HEK293T (cell line): ENCODE results near the gene PTCHD1.

Source experiments
- CTCF ChIA-PET: fragments of 350-600 bp; formaldehyde crosslinking; extraction: SDS; loops from one replicate; lab custom pipeline; 2021; ENCODE audit warnings: antibody characterized with exemption, inconsistent platforms; lab: Yijun Ruan, JAX
- POLR2A ChIA-PET: fragments of 350-600 bp; formaldehyde crosslinking; extraction: SDS; loops from one replicate; lab custom pipeline; 2020; ENCODE audit warnings: antibody characterized with exemption, inconsistent platforms; lab: Yijun Ruan, JAX
- DNase-seq: peaks from one replicate; pipeline ENCODE4 v3.0.0; 2012; ENCODE audit warnings: mixed read lengths; ENCODE audit errors: extremely low spot score
- ARNT ChIP-seq: fragments of 450-650 bp; IDR thresholded peaks from 2 replicates; pipeline ENCODE4 v1.6.1; 2017; ENCODE audit warnings: mild to moderate bottlenecking
- BHLHE40 ChIP-seq: fragments of 450-650 bp; IDR thresholded peaks from 2 replicates; pipeline ENCODE4 v1.6.1; 2016; ENCODE audit warnings: mild to moderate bottlenecking, moderate library complexity, borderline replicate concordance
- CTBP1 ChIP-seq: fragments of 450-650 bp; IDR thresholded peaks from 2 replicates; pipeline ENCODE4 v1.6.1; 2016; ENCODE audit warnings: borderline replicate concordance
- ELF4 ChIP-seq: fragments of 450-650 bp; IDR thresholded peaks from 2 replicates; pipeline ENCODE4 v1.6.1; 2017; ENCODE audit warnings: antibody characterized with exemption
- FOXA1 ChIP-seq: fragments of 450-650 bp; IDR thresholded peaks from 2 replicates; pipeline ENCODE4 v1.6.1; 2016; ENCODE audit warnings: mild to moderate bottlenecking
- FOXK2 ChIP-seq: fragments of 450-650 bp; IDR thresholded peaks from 2 replicates; pipeline ENCODE4 v1.6.1; 2016; ENCODE audit warnings: mild to moderate bottlenecking
- FOXM1 ChIP-seq: fragments of 450-650 bp; IDR thresholded peaks from 2 replicates; pipeline ENCODE4 v1.6.1; 2017; ENCODE audit warnings: mild to moderate bottlenecking, borderline replicate concordance
- HDGF ChIP-seq: fragments of 450-650 bp; IDR thresholded peaks from 2 replicates; pipeline ENCODE4 v1.6.1; 2017; ENCODE audit warnings: antibody characterized with exemption, borderline replicate concordance
- L3MBTL2 ChIP-seq: fragments of 450-650 bp; conservative IDR thresholded peaks from 2 replicates; pipeline ENCODE4 v1.6.1; 2016; ENCODE audit warnings: mild to moderate bottlenecking
- LEF1 ChIP-seq: fragments of 450-650 bp; IDR thresholded peaks from 2 replicates; pipeline ENCODE4 v1.6.1; 2017; ENCODE audit warnings: mild to moderate bottlenecking, borderline replicate concordance
- NFRKB ChIP-seq: fragments of 450-650 bp; IDR thresholded peaks from 2 replicates; pipeline ENCODE4 v1.6.1; 2016; ENCODE audit warnings: mild to moderate bottlenecking, moderate library complexity
- SP1 ChIP-seq: fragments of 450-650 bp; IDR thresholded peaks from 2 replicates; pipeline ENCODE4 v1.6.1; 2017
- SUZ12 ChIP-seq: fragments of 450-650 bp; IDR thresholded peaks from 2 replicates; pipeline ENCODE4 v1.6.1; 2016; ENCODE audit warnings: mild to moderate bottlenecking
- TARDBP ChIP-seq: fragments of 450-650 bp; IDR thresholded peaks from 2 replicates; pipeline ENCODE4 v1.6.1; 2016
- ZNF384 ChIP-seq: fragments of 450-650 bp; IDR thresholded peaks from 2 replicates; pipeline ENCODE4 v1.6.1; 2016
- TF ChIP-seq, protein P1 (sequence below): fragments of 450-650 bp; IDR thresholded peaks from 2 replicates; pipeline ENCODE4 v1.6.1; 2016

Gene PTCHD1

DNA sequence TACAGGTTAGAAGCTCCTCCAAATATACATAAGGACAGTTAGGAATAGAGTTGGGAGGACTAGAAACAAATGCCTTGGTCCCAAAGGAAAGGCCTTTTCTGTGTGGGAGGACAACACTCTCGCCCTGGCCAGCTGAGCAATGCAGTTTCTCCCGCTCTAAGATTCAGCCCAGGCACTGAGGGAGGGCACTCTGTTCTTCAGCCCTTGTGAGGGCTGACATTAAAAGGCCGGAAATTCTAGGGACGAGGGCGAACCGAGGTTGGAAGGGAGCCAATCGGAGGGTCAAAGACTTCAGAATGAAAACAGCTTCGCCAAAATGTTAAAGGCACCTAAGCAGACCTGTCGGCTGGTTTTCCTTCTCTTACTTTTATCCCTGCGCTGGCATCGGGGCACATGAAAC is 2.9 kb upstream of the PTCHD1 start:
- DNase-seq, result no peak
- ChIA-PET POLR2A (no interaction called here), CTCF (interaction anchor here (1.3 kb wide), 1 partner anchor 14 kb away, joined by 3 read pairs; no protein-coding TSS in a partner anchor)
- TF ChIP-seq FOXM1 (no peak), SUZ12 (no peak), FOXA1 (no peak), NFRKB (no peak), LEF1 (no peak), ZNF384 (no peak), HDGF (no peak), ARNT (no peak), BHLHE40 (no peak), SP1 (no peak), CTBP1 (no peak), TARDBP (no peak), FOXK2 (no peak), ELF4 (no peak), L3MBTL2 (no peak)
- TF ChIP-seq, protein P1, sequence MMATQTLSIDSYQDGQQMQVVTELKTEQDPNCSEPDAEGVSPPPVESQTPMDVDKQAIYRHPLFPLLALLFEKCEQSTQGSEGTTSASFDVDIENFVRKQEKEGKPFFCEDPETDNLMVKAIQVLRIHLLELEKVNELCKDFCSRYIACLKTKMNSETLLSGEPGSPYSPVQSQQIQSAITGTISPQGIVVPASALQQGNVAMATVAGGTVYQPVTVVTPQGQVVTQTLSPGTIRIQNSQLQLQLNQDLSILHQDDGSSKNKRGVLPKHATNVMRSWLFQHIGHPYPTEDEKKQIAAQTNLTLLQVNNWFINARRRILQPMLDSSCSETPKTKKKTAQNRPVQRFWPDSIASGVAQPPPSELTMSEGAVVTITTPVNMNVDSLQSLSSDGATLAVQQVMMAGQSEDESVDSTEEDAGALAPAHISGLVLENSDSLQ, result no peak

DNA sequence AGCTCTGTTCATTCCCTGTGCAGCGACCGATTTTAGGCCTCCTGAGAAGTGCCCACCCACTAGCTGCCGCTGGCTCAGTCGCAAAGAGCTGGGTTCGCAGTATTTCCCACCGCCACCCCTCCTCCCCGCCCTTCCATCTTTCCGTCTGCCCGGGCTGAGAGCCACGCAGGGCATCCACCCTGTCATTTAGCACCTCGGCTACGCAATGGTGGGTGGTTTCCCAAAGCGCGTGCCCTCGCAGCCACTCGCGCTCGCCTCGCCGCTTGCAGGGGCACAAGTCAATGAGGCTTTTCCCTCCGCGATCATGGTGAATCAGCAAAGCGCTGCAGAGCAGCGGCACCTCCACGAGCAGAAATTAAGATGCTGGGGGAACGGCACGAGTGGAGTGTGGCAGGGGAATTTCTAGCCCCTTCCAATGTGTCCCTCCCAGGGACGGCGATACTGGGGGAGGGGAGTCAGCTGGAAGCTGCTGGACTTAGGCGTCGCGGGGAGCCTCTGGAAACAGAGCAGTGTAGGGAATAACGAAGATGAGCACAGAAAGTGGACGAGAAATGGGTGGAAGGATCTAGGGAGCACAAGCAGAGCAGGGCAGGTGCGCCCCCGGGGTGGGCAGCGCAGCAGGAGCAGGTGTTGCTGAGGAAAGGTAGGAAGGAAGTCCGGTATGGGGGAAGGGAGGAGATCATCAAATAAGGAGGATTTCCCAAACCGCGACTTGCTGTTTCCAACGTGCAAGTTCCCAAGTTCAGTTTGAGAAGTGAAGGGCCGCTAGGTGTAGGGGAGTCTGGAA is 2.4 kb upstream of the PTCHD1 start:
- TF ChIP-seq ZNF384 (no peak), SUZ12 (no peak), SP1 (no peak), FOXA1 (no peak), L3MBTL2 (no peak), CTBP1 (no peak), HDGF (no peak), ARNT (no peak), BHLHE40 (no peak), FOXK2 (no peak)
- ChIA-PET POLR2A (no interaction called here), CTCF (no interaction called here)
- DNase-seq, result peak; percentile 7

DNA sequence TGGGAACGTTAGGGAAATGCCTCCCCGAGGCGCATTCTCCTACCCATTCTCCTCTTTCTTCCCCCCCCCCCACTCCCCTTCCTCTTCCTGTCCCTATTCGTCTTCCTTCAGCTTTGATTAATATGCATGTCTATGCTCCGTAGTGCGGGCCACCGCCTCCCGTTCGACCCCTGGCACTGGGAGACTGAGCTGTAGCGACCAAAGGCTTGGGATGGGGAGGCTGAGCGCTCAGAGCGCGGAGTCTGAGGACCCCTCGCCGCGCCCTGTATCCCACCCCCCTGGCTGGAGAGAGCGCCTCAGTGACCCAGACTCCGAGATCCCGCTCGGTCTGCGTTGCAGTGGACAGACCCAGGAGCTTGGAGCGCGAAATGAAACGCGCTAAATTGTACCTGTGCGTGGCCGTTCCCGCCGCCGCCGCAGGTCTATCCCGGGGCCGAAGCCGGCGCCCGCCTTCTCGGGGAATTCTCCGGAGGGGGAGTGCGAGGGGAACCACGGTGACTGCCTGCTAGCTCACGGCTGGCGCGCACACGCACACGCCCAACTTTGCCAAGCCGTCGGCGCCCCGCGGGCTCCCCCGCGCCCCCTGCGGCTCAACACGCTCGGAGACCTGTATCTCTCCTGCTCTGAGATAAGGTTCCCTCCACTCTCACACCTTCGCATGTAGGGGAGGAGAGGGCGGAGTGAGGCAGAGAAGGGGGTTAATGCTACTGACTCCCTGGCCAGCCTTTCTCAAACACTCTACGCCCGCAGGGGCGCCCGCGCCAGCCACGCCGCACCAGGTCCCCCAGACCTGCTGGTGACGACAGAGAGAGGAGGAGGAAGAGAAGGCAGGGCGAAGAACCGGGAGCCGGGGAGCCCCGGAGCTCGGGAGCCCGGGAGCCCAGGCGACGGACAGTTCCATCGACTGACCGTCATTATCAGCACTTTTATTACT is 1.5 kb upstream of the PTCHD1 start:
- CTCF ChIA-PET, result interaction anchor here (0.6 kb wide), 1 partner anchor 148 kb away, joined by 4 read pairs; no protein-coding TSS in a partner anchor
- POLR2A ChIA-PET, result no interaction called here
- TF ChIP-seq ZNF384 (no peak), NFRKB (no peak), BHLHE40 (no peak), LEF1 (no peak), FOXM1 (no peak), SUZ12 (no peak), ARNT (no peak), ELF4 (no peak), FOXA1 (no peak), L3MBTL2 (no peak), SP1 (no peak), FOXK2 (no peak)
- TF ChIP-seq, protein P1, result no peak
- no peak for DNase-seq

DNA sequence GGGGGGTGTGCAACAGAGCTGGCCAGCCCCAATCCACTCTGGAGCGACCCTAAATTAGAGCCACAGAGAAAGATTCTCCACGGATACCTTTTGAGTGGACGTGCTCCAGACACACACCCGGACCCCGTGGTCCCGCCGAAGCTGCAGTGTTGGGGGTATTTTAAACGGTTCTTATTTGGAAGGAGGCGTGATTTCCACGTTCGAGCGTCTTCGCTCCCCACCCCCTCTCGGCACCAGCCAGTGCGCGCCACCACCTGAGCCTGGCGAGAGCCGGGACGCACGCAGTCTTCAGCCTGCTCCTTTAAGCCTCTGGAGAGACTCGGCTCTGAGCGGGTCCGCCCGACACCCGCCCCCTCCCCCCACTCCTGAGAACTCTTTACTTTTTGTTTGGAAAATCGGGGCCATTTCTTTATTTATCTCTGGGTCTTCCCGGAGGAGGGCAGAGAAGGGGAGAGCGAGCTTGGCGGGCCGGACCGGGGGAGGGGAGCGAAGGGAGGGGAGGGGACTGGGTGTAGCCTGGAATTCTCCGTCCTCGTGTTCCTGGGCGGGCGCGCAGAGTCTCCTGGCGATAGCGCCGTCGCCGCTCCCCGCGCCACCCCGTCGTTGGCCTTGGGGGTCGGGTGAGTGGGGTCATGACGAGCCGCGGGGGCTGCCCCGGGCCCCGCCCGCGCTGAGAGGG is 668 bp upstream of the PTCHD1 start:
- DNase-seq, result peak; percentile 19
- POLR2A ChIA-PET, result no interaction called here
- TF ChIP-seq ELF4 (no peak), TARDBP (no peak), SUZ12 (no peak), BHLHE40 (no peak), ARNT (no peak), CTBP1 (no peak)
- CTCF ChIA-PET, result interaction anchor here (0.6 kb wide), 1 partner anchor 147 kb away, joined by 4 read pairs; no protein-coding TSS in a partner anchor

DNA sequence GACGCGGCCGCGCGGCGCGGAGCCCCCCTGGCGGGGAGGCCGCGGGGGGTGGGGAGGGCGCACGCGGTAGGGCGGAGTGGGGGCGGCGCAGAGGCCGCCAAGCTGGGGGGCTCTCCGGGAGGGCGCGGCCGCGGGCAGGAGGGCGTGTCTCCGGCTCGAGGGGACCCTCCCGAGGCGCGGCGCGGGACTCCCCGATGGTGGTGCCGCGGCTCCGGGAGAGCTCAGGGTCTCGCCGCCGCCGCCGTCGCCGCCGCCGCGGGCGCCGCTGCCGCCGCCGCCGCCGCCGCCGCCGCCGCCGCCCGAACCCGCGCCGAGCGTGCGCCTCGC is 165 bp upstream of the PTCHD1 start:
- DNase-seq, result no peak
- POLR2A ChIA-PET, result no interaction called here
- CTCF ChIA-PET, result no interaction called here
- TF ChIP-seq FOXK2 (no peak), CTBP1 (no peak), ARNT (no peak)

DNA sequence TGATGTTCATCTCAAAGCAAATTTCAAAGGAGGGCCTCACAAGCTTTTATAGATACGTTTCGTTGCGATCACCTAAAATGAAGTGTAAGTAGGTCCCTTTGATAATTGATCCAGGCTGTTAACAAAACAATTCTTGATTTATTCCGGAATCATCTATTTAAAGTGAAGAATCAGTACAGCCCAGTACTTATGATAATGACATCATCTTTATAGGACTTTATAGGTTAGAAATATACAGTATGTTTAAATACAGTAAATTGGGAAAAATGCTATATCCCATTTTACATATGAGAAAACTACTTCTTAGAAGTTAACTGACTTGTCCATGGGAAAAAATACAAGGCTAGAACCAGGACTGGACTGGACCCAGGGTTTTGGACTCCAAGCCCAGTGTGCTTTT is 3.7 kb downstream of the PTCHD1 start:
- ChIA-PET CTCF (no interaction called here), POLR2A (no interaction called here)
- TF ChIP-seq FOXA1, result no peak

DNA sequence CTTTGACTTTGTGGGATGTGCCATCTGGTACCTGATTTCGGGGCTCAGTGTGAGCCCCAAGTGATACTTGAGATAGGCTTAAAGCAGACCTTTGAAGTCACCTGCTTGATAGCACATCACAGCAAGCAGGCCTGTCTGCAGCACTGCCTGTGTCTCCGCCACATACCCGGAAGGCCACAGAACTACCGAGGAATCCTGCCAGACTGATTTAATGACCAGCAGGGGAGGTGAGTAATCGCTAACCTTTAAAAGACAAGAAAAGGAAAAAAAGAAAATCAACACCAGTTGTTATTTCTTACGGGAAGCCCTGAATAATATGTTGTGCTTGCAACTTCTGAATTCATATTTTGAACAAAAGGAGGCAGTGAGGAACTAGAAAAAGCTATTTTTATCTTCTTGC is 6.8 kb downstream of the PTCHD1 start:
- TF ChIP-seq L3MBTL2, result no peak
- TF ChIP-seq, protein P1, result no peak
- no peak for TF ChIP-seq SUZ12
- TF ChIP-seq BHLHE40, result no peak
- no peak for TF ChIP-seq NFRKB
- DNase-seq, result no peak
- CTCF ChIA-PET, result no interaction called here
- POLR2A ChIA-PET, result no interaction called here

More for the DNA sequence above, 3.7 kb downstream of the PTCHD1 start:
- DNase-seq, result no peak
